Activated T-helper 9 cell treated with anti-CD3 and anti-CD28 coated beads, Interleukin-2, amount 50 U/mL, for 16 hours (primary cell): ENCODE results near the gene IFRD2.

ENCODE experiments used
- DNase-seq: peaks from one replicate; pipeline ENCODE4 v3.0.0-alpha.2; 2020; ENCODE audit warnings: low read depth

The IFRD2 gene

GRCh38 chr3:50292159-50293078, at the start of gene IFRD2:
Gene IFRD2, minus strand, starts transcription at chr3:50292429. Its CDS starts 155 bp downstream, at chr3:50292274.
- peak; percentile 94 for DNase-seq

GRCh38 chr3:50341537-50341936, 49.3 kb upstream of the IFRD2 start:
- DNase-seq: no peak

- DNase-seq: peak; percentile 50
Measured at GRCh38 chr3:50340448-50341329, 48.5 kb upstream of the IFRD2 start, which contains the start of gene RASSF1. Gene RASSF1, minus strand, starts transcription at chr3:50340836. Its CDS starts 31 bp downstream, at chr3:50340805.

GRCh38 chr3:50340147-50340447, 47.9 kb upstream of the IFRD2 start:
- DNase-seq: no peak

- DNase-seq: no peak
Measured at GRCh38 chr3:50339485-50340146, 47.4 kb upstream of the IFRD2 start.

- DNase-seq: no peak
Measured at GRCh38 chr3:50338965-50339364, 46.7 kb upstream of the IFRD2 start.

- peak; percentile 94 for DNase-seq
Measured at GRCh38 chr3:50337175-50337861, 45.1 kb upstream of the IFRD2 start.

GRCh38 chr3:50336452-50337174, 44.4 kb upstream of the IFRD2 start:
- DNase-seq: no peak

GRCh38 chr3:50334339-50335075, 42.3 kb upstream of the IFRD2 start:
- DNase-seq: no peak

GRCh38 chr3:50333744-50334328, 41.6 kb upstream of the IFRD2 start:
- DNase-seq: no peak

- no peak for DNase-seq
Measured at GRCh38 chr3:50331364-50331907, 39.2 kb upstream of the IFRD2 start.

- no peak for DNase-seq
Measured at GRCh38 chr3:50330330-50330729, 38.1 kb upstream of the IFRD2 start.

- peak; percentile 92 for DNase-seq
Measured at GRCh38 chr3:50327943-50328691, 35.9 kb upstream of the IFRD2 start, which contains the start of gene TUSC2. Gene TUSC2, minus strand, starts transcription at chr3:50328223. Its CDS starts 124 bp downstream, at chr3:50328099.

- DNase-seq: no peak
Measured at GRCh38 chr3:50327129-50327528, 34.9 kb upstream of the IFRD2 start.

- no peak for DNase-seq
Measured at GRCh38 chr3:50326182-50326541, 33.9 kb upstream of the IFRD2 start.

- DNase-seq: no peak
Measured at GRCh38 chr3:50325497-50326181, 33.4 kb upstream of the IFRD2 start.

GRCh38 chr3:50325113-50325480, 32.9 kb upstream of the IFRD2 start:
- no peak for DNase-seq
